Measurements from ENCODE around the gene ADCYAP1R1.

The ADCYAP1R1 gene

GRCh38 chr7:31123726-31124125 lies 71.6 kb downstream of the ADCYAP1R1 start:
- no peak for DNase-seq (ENCODE audit: extremely low read depth, low read depth)
- no peak for TF ChIP-seq CTCF (IDR thresholded peaks at IDR 0.05; ENCODE audit: low read depth, low read length)

DNA sequence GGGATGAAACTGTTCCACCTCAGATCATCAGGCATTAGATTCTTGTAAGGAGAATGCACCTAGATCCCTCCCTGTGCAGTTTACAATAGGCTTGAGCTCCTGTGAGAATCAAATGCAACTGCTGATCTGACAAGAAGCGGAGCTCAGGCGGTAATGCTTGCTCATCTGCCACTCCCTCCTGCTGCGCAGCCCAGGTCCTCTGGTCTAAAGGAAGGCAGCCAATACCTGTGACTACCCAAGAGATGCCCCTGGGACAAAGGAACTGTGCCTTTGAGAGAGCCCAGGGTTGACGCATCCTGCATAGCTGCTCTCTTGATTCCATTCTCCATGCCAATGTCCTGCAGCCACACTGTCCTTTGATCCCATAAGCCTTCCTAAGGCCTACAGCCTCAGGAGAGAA lies 73.1 kb downstream of the ADCYAP1R1 start:
- DNase-seq (ENCODE audit: extremely low read depth, low read depth): no peak
- TF ChIP-seq CTCF (IDR thresholded peaks at IDR 0.05; ENCODE audit: low read depth, low read length): no peak

GRCh38 chr7:31126976-31127375 lies 74.9 kb downstream of the ADCYAP1R1 start:
- DNase-seq (ENCODE audit: extremely low read depth, low read depth): no peak

DNA sequence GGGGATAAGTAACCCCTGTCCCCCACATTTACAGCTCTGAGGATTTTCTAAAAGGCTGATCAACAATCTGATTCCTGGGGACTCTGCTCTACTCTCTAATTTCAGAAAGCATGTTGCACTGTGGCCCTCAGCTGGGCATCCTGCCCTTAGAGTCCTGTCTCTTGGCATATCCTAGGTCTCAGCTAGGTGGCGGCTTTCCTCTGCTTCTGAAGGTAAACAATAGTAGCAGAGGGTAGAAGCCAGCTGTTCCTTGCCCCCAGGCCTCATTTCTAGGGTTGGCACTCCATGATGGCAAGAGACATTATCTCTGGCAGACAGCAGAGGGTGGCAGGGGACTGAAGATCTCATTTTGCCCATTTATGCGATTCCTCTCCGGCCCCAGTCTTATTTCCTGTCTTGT lies 77.0 kb downstream of the ADCYAP1R1 start:
- no peak for TF ChIP-seq CTCF (IDR thresholded peaks at IDR 0.05; ENCODE audit: low read depth, low read length)
- no peak for DNase-seq (ENCODE audit: extremely low read depth, low read depth)

More at GRCh38 chr7:31126976-31127375, 74.9 kb downstream of the ADCYAP1R1 start:
- TF ChIP-seq CTCF (IDR thresholded peaks at IDR 0.05; ENCODE audit: low read depth, low read length): peak; percentile 39

- no peak for TF ChIP-seq CTCF (IDR thresholded peaks at IDR 0.05; ENCODE audit: low read depth, low read length)
- no peak for DNase-seq (ENCODE audit: extremely low read depth, low read depth)
These were observed 81.4 kb downstream of the ADCYAP1R1 start for GRCh38 chr7:31133497-31133896.

GRCh38 chr7:31134246-31135188 lies 82.4 kb downstream of the ADCYAP1R1 start:
- TF ChIP-seq CTCF (IDR thresholded peaks at IDR 0.05; ENCODE audit: low read depth, low read length): peak; percentile 69
- peak; percentile 35 for DNase-seq (ENCODE audit: extremely low read depth, low read depth)

- no peak for TF ChIP-seq CTCF (IDR thresholded peaks at IDR 0.05; ENCODE audit: low read depth, low read length)
These were observed 85.1 kb downstream of the ADCYAP1R1 start for GRCh38 chr7:31137234-31137633.

More at GRCh38 chr7:31137234-31137633, 85.1 kb downstream of the ADCYAP1R1 start:
- no peak for DNase-seq (ENCODE audit: extremely low read depth, low read depth)
